ES-I3 (cell line): ENCODE data around the gene ETFRF1.

Experiments
- H3K36me3 ChIP-seq: 2 replicates; pipeline ENCODE4 v1.6.1; 2013; ENCODE audit warnings: mild to moderate bottlenecking, low read length, control low read depth, moderate library complexity; ENCODE audit not compliant: insufficient read depth
- H3K4me1 ChIP-seq: 2 replicates; pipeline ENCODE4 v1.6.1; 2013; ENCODE audit warnings: mild to moderate bottlenecking, control low read depth, low read length; ENCODE audit not compliant: insufficient read depth
- H3K9ac ChIP-seq: 2 replicates; pipeline ENCODE4 v1.6.1; 2013; ENCODE audit warnings: low read depth, mild to moderate bottlenecking, low read length, moderate library complexity
- H3K9me3 ChIP-seq: 2 replicates; pipeline ENCODE4 v1.6.1; 2013; ENCODE audit warnings: mild to moderate bottlenecking, low read length, moderate library complexity; ENCODE audit not compliant: control insufficient read depth, insufficient read depth

The ETFRF1 gene

GRCh38 chr12:25195056-25195971 lies at the start of gene ETFRF1, which contains the start of gene DNAI7:
TSS of gene ETFRF1 (plus strand) at chr12:25195237. CDS start at chr12:25203957, 8,720 bp downstream.
TSS of gene DNAI7 (minus strand) at chr12:25195160. CDS start at chr12:25195078, 82 bp downstream.
- 0 out of 2 replicates have a peak, but pooled peaks cover 7% of the 10 kb centered on the region for H3K4me1 ChIP-seq

GRCh38 chr12:25146686-25147085 lies 48.4 kb upstream of the ETFRF1 start:
- H3K4me1 ChIP-seq = peaks cover 7% of the 10 kb centered on the region; the same call in 1 of the 2 replicates

More at GRCh38 chr12:25195056-25195971, at the start of gene ETFRF1, which contains the start of gene DNAI7:
- H3K9ac ChIP-seq = peak within 1 kb of the TSS; percentile 96
- H3K36me3 ChIP-seq = no peaks in the 10 kb centered on the region
- H3K9me3 ChIP-seq = no peaks in the 10 kb centered on the region

GRCh38 chr12:25151476-25151875 lies 43.6 kb upstream of the ETFRF1 start:
- Histone ChIP-seq H3K9ac (no peak overlapping the region), H3K36me3 (no peaks in the 10 kb centered on the region), H3K4me1 (peaks cover 18% of the 10 kb centered on the region; the same call in 1 of the 2 replicates), H3K9me3 (no peaks in the 10 kb centered on the region)

More at GRCh38 chr12:25146686-25147085, 48.4 kb upstream of the ETFRF1 start:
- no peak overlapping the region for H3K9ac ChIP-seq
- H3K9me3 ChIP-seq = no peaks in the 10 kb centered on the region
- H3K36me3 ChIP-seq = no peaks in the 10 kb centered on the region

GRCh38 chr12:25152055-25152454 lies 43.0 kb upstream of the ETFRF1 start:
- H3K9me3 ChIP-seq = no peaks in the 10 kb centered on the region
- H3K9ac ChIP-seq = no peak overlapping the region
- peaks cover 18% of the 10 kb centered on the region; the same call in 1 of the 2 replicates for H3K4me1 ChIP-seq
- no peaks in the 10 kb centered on the region for H3K36me3 ChIP-seq

GRCh38 chr12:25155022-25155576 lies 39.9 kb upstream of the ETFRF1 start:
- no peaks in the 10 kb centered on the region for H3K9me3 ChIP-seq
- no peaks in the 10 kb centered on the region for H3K36me3 ChIP-seq
- H3K9ac ChIP-seq = no peak overlapping the region
- H3K4me1 ChIP-seq = peaks cover 18% of the 10 kb centered on the region; the same call in 1 of the 2 replicates

- H3K4me1 ChIP-seq = peaks cover 18% of the 10 kb centered on the region; the same call in 1 of the 2 replicates
- no peak overlapping the region for H3K9ac ChIP-seq
- H3K36me3 ChIP-seq = no peaks in the 10 kb centered on the region
- no peaks in the 10 kb centered on the region for H3K9me3 ChIP-seq
Observed at GRCh38 chr12:25156061-25156460, 39.0 kb upstream of the ETFRF1 start.

GRCh38 chr12:25162866-25163265 lies 32.2 kb upstream of the ETFRF1 start:
- Histone ChIP-seq H3K36me3 (no peaks in the 10 kb centered on the region), H3K9me3 (no peaks in the 10 kb centered on the region), H3K9ac (no peak overlapping the region), H3K4me1 (no peaks in the 10 kb centered on the region)

- H3K9ac ChIP-seq = no peak overlapping the region
- H3K36me3 ChIP-seq = no peaks in the 10 kb centered on the region
- no peaks in the 10 kb centered on the region for H3K4me1 ChIP-seq
Observed at GRCh38 chr12:25182765-25183164, 12.3 kb upstream of the ETFRF1 start.

GRCh38 chr12:25184132-25184531 lies 10.9 kb upstream of the ETFRF1 start:
- H3K36me3 ChIP-seq = no peaks in the 10 kb centered on the region
- H3K9me3 ChIP-seq = no peaks in the 10 kb centered on the region
- H3K4me1 ChIP-seq = no peaks in the 10 kb centered on the region
- no peak overlapping the region for H3K9ac ChIP-seq

More at GRCh38 chr12:25182765-25183164, 12.3 kb upstream of the ETFRF1 start:
- H3K9me3 ChIP-seq = no peaks in the 10 kb centered on the region

- H3K36me3 ChIP-seq = no peaks in the 10 kb centered on the region
- no peak overlapping the region for H3K9ac ChIP-seq
- no peaks in the 10 kb centered on the region for H3K9me3 ChIP-seq
- H3K4me1 ChIP-seq = no peaks in the 10 kb centered on the region
Observed at GRCh38 chr12:25186038-25186787, 8.8 kb upstream of the ETFRF1 start.

GRCh38 chr12:25186788-25187402 lies 8.1 kb upstream of the ETFRF1 start:
- Histone ChIP-seq H3K36me3 (no peaks in the 10 kb centered on the region), H3K9me3 (no peaks in the 10 kb centered on the region), H3K4me1 (no peaks in the 10 kb centered on the region), H3K9ac (no peak overlapping the region)

- H3K4me1 ChIP-seq = no peaks in the 10 kb centered on the region
- no peaks in the 10 kb centered on the region for H3K36me3 ChIP-seq
- no peaks in the 10 kb centered on the region for H3K9me3 ChIP-seq
Observed at GRCh38 chr12:25187781-25188180, 7.3 kb upstream of the ETFRF1 start.

GRCh38 chr12:25189656-25190055 lies 5.4 kb upstream of the ETFRF1 start:
- no peak overlapping the region for H3K9ac ChIP-seq
- no peaks in the 10 kb centered on the region for H3K9me3 ChIP-seq
- H3K4me1 ChIP-seq = no peaks in the 10 kb centered on the region
- H3K36me3 ChIP-seq = no peaks in the 10 kb centered on the region

More at GRCh38 chr12:25187781-25188180, 7.3 kb upstream of the ETFRF1 start:
- no peak overlapping the region for H3K9ac ChIP-seq

- H3K4me1 ChIP-seq = no peaks in the 10 kb centered on the region
- no peaks in the 10 kb centered on the region for H3K9me3 ChIP-seq
- H3K9ac ChIP-seq = no peak overlapping the region
- no peaks in the 10 kb centered on the region for H3K36me3 ChIP-seq
Observed at GRCh38 chr12:25190793-25191192, 4.2 kb upstream of the ETFRF1 start.
